A673 (cell line): Measurements from ENCODE around the gene ERFE.

Experiments
- CTCF ChIP-seq: fragments of 300-800, 200-600 bp; sonication (generic); conservative IDR thresholded peaks from 2 replicates; pipeline ENCODE4 v1.5.1; 2017; ENCODE audit warnings: low read depth, mild to moderate bottlenecking, antibody characterized with exemption, low read length, moderate library complexity, mixed read lengths
- EZH2 ChIP-seq: fragments of 200-600 bp; sonication (generic); IDR thresholded peaks from 2 replicates; pipeline ENCODE4 v1.6.1; 2017; ENCODE audit warnings: borderline replicate concordance, low read depth, mild to moderate bottlenecking, mixed read lengths, antibody characterized with exemption, low read length; ENCODE audit not compliant: poor library complexity, severe bottlenecking

DNA sequence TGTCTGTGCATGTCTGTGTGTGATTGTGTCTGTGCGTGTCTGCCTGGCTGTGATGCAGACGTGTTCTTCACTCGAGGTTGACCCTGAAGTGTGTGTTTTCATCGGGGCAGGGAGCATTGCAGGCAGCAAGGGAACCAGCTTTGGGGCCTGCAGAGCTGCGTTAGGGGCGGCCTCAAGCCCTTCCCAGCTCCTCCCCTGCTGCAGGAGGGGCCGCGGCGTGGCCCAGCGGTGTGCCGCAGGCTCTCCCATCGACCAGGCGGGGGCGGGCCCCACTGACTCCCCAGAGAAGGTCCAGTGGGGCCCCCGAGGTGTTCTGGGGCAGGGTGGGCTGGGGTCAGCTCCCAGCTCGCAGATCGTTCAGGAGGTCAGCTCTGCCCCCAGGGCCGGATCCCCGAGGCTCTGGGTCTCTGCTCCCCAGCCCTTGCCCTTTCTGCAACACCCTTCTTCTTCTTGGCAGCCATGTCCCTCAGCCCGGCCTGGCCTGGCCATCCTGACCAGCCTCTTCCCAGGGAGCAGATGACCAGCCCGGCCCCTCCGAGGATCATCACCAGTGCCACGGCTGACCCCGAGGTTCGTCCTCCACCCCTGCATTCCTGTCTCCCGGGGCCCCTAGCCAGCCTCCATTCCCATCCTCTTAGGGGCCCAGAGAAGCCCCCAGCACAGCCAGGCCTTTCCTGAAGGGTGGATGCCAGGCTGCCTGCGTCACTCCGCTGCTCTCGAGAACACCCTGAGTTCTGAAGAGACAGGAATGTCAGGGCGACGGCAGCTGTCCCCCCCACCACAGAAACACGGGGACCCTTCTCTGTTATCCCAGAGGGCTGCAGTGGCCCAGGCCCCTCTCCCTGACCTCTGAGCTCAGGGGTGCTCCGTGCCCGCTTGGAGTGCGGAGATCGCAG lies 31.4 kb upstream of the ERFE start:
- TF ChIP-seq CTCF: 0 out of 2 replicates have a peak, but pooled peaks have one; percentile 16
- TF ChIP-seq EZH2: no peak
